H9 (cell line): ENCODE results near the gene WDR17. TPM values are rescaled to one million over a fixed set of nuclear protein-coding genes. Genes with fewer than 3 reads are reported as not detected.

ENCODE experiments used
- DNase-seq: peaks from one replicate; pipeline ENCODE4 v3.0.0-alpha.2; 2017
- H2AFZ ChIP-seq: one replicate; pipeline ENCODE4 v1.6.1; 2013; ENCODE audit warnings: mild to moderate bottlenecking, low read length, control low read depth, moderate library complexity
- H2AK5ac ChIP-seq: 2 replicates; pipeline ENCODE4 v1.6.1; 2013; ENCODE audit warnings: low read length, control low read depth, mixed read lengths; ENCODE audit not compliant: insufficient read length
- H2BK120ac ChIP-seq: one replicate; pipeline ENCODE4 v1.6.1; 2013; ENCODE audit warnings: low read depth, mild to moderate bottlenecking, low read length, control low read depth, inconsistent platforms; ENCODE audit not compliant: poor library complexity, severe bottlenecking
- H2BK12ac ChIP-seq: 2 replicates; pipeline ENCODE4 v1.6.1; 2013; ENCODE audit warnings: low read length, control low read depth, mixed read lengths, low read depth; ENCODE audit not compliant: insufficient read length
- H2BK15ac ChIP-seq: 2 replicates; pipeline ENCODE4 v1.6.1; 2013; ENCODE audit warnings: low read depth, low read length, control low read depth
- H2BK20ac ChIP-seq: one replicate; pipeline ENCODE4 v1.6.1; 2013; ENCODE audit warnings: low read depth, mild to moderate bottlenecking, low read length, control low read depth, inconsistent platforms; ENCODE audit not compliant: poor library complexity, severe bottlenecking
- H2BK5ac ChIP-seq: 2 replicates; pipeline ENCODE4 v1.6.1; 2013; ENCODE audit warnings: low read length, control low read depth, mixed read lengths; ENCODE audit not compliant: insufficient read length
- H3K14ac ChIP-seq: 2 replicates; pipeline ENCODE4 v1.6.1; 2013; ENCODE audit warnings: low read length, control low read depth; ENCODE audit not compliant: insufficient read depth
- H3K18ac ChIP-seq: 2 replicates; pipeline ENCODE4 v1.6.1; 2013; ENCODE audit warnings: low read depth, mild to moderate bottlenecking, mixed read lengths, low read length, control low read depth; ENCODE audit not compliant: insufficient read length
- H3K23ac ChIP-seq: 2 replicates; pipeline ENCODE4 v1.6.1; 2013; ENCODE audit warnings: low read length, control low read depth, mixed read lengths, low read depth; ENCODE audit not compliant: insufficient read length
- H3K23me2 ChIP-seq: 2 replicates; pipeline ENCODE4 v1.6.1; 2013; ENCODE audit warnings: low read depth, mild to moderate bottlenecking, mixed read lengths, low read length, control low read depth; ENCODE audit not compliant: insufficient read length, poor library complexity, severe bottlenecking
- H3K27ac ChIP-seq: 2 replicates; pipeline ENCODE4 v1.5.1; 2013; ENCODE audit warnings: low read length, control low read depth, mixed read lengths, low read depth; ENCODE audit not compliant: insufficient read length
- H3K27me3 ChIP-seq: 2 replicates; pipeline ENCODE4 v1.6.1; 2013; ENCODE audit warnings: low read length, control low read depth, inconsistent platforms; ENCODE audit not compliant: insufficient read depth
- H3K4ac ChIP-seq: 2 replicates; pipeline ENCODE4 v1.6.1; 2013; ENCODE audit warnings: low read depth, mild to moderate bottlenecking, control low read depth, inconsistent platforms, low read length, moderate library complexity
- H3K4me1 ChIP-seq: 2 replicates; pipeline ENCODE4 v1.6.1; 2013; ENCODE audit warnings: low read length, control low read depth, inconsistent platforms; ENCODE audit not compliant: insufficient read depth
- H3K4me2 ChIP-seq: 2 replicates; pipeline ENCODE4 v1.6.1; 2013; ENCODE audit warnings: low read length, control low read depth, mixed read lengths; ENCODE audit not compliant: insufficient read length, insufficient read depth
- H3K56ac ChIP-seq: 2 replicates; pipeline ENCODE4 v1.6.1; 2013; ENCODE audit warnings: low read depth, mild to moderate bottlenecking, mixed read lengths, low read length, control low read depth; ENCODE audit not compliant: insufficient read length
- H3K79me1 ChIP-seq: 2 replicates; pipeline ENCODE4 v1.6.1; 2013; ENCODE audit warnings: low read depth, mild to moderate bottlenecking, moderate library complexity, low read length, control low read depth, inconsistent platforms; ENCODE audit not compliant: insufficient read depth, poor library complexity, severe bottlenecking
- H3K79me2 ChIP-seq: 2 replicates; pipeline ENCODE4 v1.6.1; 2013; ENCODE audit warnings: low read length, control low read depth, inconsistent platforms; ENCODE audit not compliant: insufficient read depth
- H3K9ac ChIP-seq: 2 replicates; pipeline ENCODE4 v1.6.1; 2013; ENCODE audit warnings: low read length, control low read depth, mixed read lengths; ENCODE audit not compliant: insufficient read length; ENCODE audit errors: extremely low read depth
- H3K9me3 ChIP-seq: one replicate; pipeline ENCODE4 v1.6.1; 2013; ENCODE audit warnings: low read depth, low read length, inconsistent platforms; ENCODE audit not compliant: control insufficient read depth
- H3T11ph ChIP-seq: one replicate; pipeline ENCODE4 v1.6.1; 2013; ENCODE audit warnings: mild to moderate bottlenecking, low read length, control low read depth, inconsistent platforms
- H4K20me1 ChIP-seq: one replicate; pipeline ENCODE4 v1.6.1; 2013; ENCODE audit not compliant: control insufficient read depth, insufficient read length, insufficient read depth
- H4K5ac ChIP-seq: 2 replicates; pipeline ENCODE4 v1.6.1; 2013; ENCODE audit warnings: low read depth, mild to moderate bottlenecking, mixed read lengths, low read length, control low read depth; ENCODE audit not compliant: insufficient read length
- H4K8ac ChIP-seq: replicated peaks from 2 replicates; pipeline ENCODE4 v1.6.1; 2013; ENCODE audit warnings: low read length, control low read depth, mixed read lengths, low read depth; ENCODE audit not compliant: insufficient read length
- H4K91ac ChIP-seq: 2 replicates; pipeline ENCODE4 v1.6.1; 2013; ENCODE audit warnings: low read depth, mild to moderate bottlenecking, moderate library complexity, mixed read lengths, low read length, control low read depth; ENCODE audit not compliant: insufficient read length
- H3K27ac Mint-ChIP-seq, 3 experiments: 2 replicates in 2 of 3; 3 replicates in 1 of 3; pipeline ENCODE4 v1.8.0; 2020 to 2021; ENCODE audit warnings: mixed read lengths in 3 of 3, mild to moderate bottlenecking in 1 of 3, moderate library complexity in 1 of 3
- H3K27me3 Mint-ChIP-seq: 2 replicates; pipeline ENCODE4 v1.8.0; 2021; ENCODE audit warnings: low read depth, mild to moderate bottlenecking, moderate library complexity, mixed read lengths
- H3K36me3 Mint-ChIP-seq, 3 experiments: 2 replicates in 2 of 3; 3 replicates in 1 of 3; pipeline ENCODE4 v1.8.0; 2020 to 2021; ENCODE audit warnings: low read depth in 3 of 3, mixed read lengths in 3 of 3; ENCODE audit not compliant: insufficient read depth in 1 of 3
- H3K4me1 Mint-ChIP-seq, 2 experiments: 2 replicates each; pipeline ENCODE4 v1.8.0; 2020; ENCODE audit warnings: mixed read lengths in 2 of 2
- H3K4me3 Mint-ChIP-seq, 2 experiments: 2 replicates in 1 of 2; 3 replicates in 1 of 2; pipeline ENCODE4 v1.8.0; 2020 to 2021; ENCODE audit warnings: mild to moderate bottlenecking in 2 of 2, mixed read lengths in 2 of 2, moderate library complexity in 1 of 2
- H3K9me3 Mint-ChIP-seq, 2 experiments: 2 replicates in 1 of 2; 3 replicates in 1 of 2; pipeline ENCODE4 v1.8.0; 2020; ENCODE audit warnings: mild to moderate bottlenecking in 2 of 2, mixed read lengths in 2 of 2, moderate library complexity in 1 of 2
- WGBS: extraction: QIAGEN DNeasy Blood & Tissue Kit; methylation state at CpG from one replicate; pipeline ENCODE4 v1.1.7; 2013; ENCODE audit warnings: missing lambda C conversion rate, low lambda C conversion rate, mixed read lengths; ENCODE audit not compliant: insufficient read length; ENCODE audit errors: extremely low coverage; 5-methylcytosine and 5-hydroxymethylcytosine counted together
- total RNA-seq: library from RNA; stranded (reverse); gene quantifications from 2 replicates; pipeline ENCODE4 v1.2.1, GENCODE V29; 2021
- TF ChIP-seq, protein P1 (sequence below): fragments of 200-600 bp; sonication (generic); conservative IDR thresholded peaks from 3 replicates; pipeline ENCODE4 v1.8.0; 2021; ENCODE audit warnings: antibody characterized with exemption, mild to moderate bottlenecking

WDR17 gene
- total RNA-seq, 1 experiment from 2014 or later, result 2.6 TPM

DNA sequence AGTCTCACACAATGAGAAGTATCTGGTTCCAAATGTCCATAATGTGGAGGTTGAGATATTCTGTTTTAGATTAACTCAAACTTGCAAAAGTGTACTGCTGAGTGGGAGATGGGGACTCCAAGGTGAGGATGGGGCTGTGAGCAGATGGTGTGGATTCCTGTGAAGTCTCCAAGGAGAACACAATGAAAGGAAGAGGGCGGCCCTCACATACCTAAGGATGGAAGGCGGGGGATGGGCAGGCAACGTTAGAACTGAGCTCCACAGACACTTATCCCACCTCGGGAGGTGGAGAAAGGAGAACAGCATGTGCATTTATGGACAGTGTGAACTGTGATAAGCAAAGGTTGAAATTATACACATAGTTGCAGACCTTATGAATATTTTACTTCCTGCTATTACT is 139.7 kb downstream of the WDR17 start:
- Histone ChIP-seq H3K79me1 (no peaks in the 10 kb centered on the region), H3K4ac (no peak overlapping the region), H2BK120ac (no peak overlapping the region), H2BK20ac (no peak overlapping the region), H2BK12ac (no peak overlapping the region), H3K27ac (no peak overlapping the region), H3T11ph (no peak overlapping the region), H3K79me2 (no peaks in the 10 kb centered on the region), H2AK5ac (no peak overlapping the region), H4K8ac (no peak overlapping the region), H3K23me2 (no peaks in the 10 kb centered on the region), H3K4me2 (no peak overlapping the region), H3K9me3 (no peaks in the 10 kb centered on the region), H3K56ac (no peak overlapping the region), H3K4me1 (no peaks in the 10 kb centered on the region), H4K91ac (no peak overlapping the region), H2BK15ac (no peak overlapping the region), H2AFZ (no peak overlapping the region), H3K18ac (no peak overlapping the region), H3K14ac (no peak overlapping the region), H4K20me1 (no peaks in the 10 kb centered on the region), H2BK5ac (no peak overlapping the region), H4K5ac (no peak overlapping the region), H3K9ac (no peak overlapping the region), H3K23ac (no peak overlapping the region), H3K27me3 (no peaks in the 10 kb centered on the region)
- WGBS, result no CpG with 5 or more reads among the region's 4 CpGs
- Mint-ChIP-seq H3K9me3 (no peaks in the 10 kb centered on the region; a peak in 1 of 5 replicates), H3K27me3 (no peaks in the 10 kb centered on the region), H3K4me1 (peaks cover 11 to 16% of the 10 kb centered on the region in 2 experiments), H3K36me3 (no peaks in the 10 kb centered on the region; a peak in 1 of 7 replicates), H3K4me3 (no peak overlapping the region), H3K27ac (peak overlapping the region in 2 of 3 experiments; percentile 48 to 82; a peak in 4 of 7 replicates)
- TF ChIP-seq, protein P1, sequence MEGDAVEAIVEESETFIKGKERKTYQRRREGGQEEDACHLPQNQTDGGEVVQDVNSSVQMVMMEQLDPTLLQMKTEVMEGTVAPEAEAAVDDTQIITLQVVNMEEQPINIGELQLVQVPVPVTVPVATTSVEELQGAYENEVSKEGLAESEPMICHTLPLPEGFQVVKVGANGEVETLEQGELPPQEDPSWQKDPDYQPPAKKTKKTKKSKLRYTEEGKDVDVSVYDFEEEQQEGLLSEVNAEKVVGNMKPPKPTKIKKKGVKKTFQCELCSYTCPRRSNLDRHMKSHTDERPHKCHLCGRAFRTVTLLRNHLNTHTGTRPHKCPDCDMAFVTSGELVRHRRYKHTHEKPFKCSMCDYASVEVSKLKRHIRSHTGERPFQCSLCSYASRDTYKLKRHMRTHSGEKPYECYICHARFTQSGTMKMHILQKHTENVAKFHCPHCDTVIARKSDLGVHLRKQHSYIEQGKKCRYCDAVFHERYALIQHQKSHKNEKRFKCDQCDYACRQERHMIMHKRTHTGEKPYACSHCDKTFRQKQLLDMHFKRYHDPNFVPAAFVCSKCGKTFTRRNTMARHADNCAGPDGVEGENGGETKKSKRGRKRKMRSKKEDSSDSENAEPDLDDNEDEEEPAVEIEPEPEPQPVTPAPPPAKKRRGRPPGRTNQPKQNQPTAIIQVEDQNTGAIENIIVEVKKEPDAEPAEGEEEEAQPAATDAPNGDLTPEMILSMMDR, result no peak
- DNase-seq, result no peak
